Mononuclear cell (primary cell): ENCODE results near the gene DNM3. TPM values are rescaled to one million over a fixed set of nuclear protein-coding genes. Genes with fewer than 3 reads are reported as not detected.

Experiments used
- H3K27me3 ChIP-seq: 2 replicates; pipeline ENCODE4 v1.6.0; 2011; ENCODE audit warnings: low read length, control low read depth; ENCODE audit not compliant: insufficient read depth
- H3K4me1 ChIP-seq: 2 replicates; pipeline ENCODE4 v1.5.1; 2011; ENCODE audit warnings: mild to moderate bottlenecking, low read length, control low read depth; ENCODE audit not compliant: insufficient read depth
- H3K4me3 ChIP-seq: 2 replicates; pipeline ENCODE4 v1.5.1; 2011; ENCODE audit warnings: mild to moderate bottlenecking, low read length, moderate library complexity
- H3K9me3 ChIP-seq: 2 replicates; pipeline ENCODE4 v1.5.1; 2011; ENCODE audit warnings: low read depth, mild to moderate bottlenecking, control low read depth, low read length
- total RNA-seq: library from RNA; depleted of rRNA; stranded (reverse); fragments of >200 nt; gene quantifications from one replicate; pipeline ENCODE4 v1.2.3, GENCODE V29; 2012

DNM3 gene
- total RNA-seq, 1 donor, result 20.5 TPM

DNA sequence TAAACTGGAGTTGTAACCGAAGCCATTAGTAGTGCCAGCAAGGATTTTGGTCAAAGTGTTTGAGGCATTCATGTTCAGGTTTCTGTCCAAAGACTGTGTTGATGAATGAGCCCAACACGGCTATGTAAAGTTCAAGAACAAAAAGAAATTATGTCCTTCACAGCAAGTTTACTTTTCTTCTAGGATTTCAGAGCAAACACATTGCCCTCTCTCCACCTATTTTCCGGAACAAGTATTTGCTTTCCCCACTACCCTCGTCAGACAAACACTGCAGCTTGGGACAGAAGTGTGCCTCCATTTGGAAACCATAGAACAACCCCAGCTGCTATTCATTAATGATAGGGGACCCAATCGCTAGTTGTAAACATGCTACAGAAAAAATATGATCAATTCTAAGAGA, 427.8 kb downstream of the DNM3 start:
- no peaks in the 10 kb centered on the region for H3K4me1 ChIP-seq
- H3K27me3 ChIP-seq, result no peaks in the 10 kb centered on the region
- no peak overlapping the region for H3K4me3 ChIP-seq
- H3K9me3 ChIP-seq, result no peaks in the 10 kb centered on the region

DNA sequence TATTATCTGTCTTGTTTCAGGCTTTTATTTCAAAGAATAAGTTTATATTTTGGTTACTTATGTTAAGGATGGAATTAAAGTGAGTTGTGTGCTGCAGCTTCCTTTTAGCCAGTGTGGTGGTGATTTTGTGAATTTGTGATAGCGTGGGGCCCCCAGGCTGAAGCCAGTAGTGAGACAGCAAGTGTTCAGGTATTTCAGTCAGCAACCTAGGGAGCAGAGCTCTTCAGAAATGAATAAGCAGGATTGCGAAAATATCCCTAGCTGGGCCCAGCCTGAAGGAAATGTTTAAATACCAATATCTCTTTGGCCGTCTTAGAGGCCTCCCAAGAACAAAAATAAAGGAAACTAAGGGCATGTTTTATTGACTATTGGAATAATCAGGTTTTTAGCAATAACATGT, 428.3 kb downstream of the DNM3 start:
- Histone ChIP-seq H3K9me3 (no peaks in the 10 kb centered on the region), H3K4me3 (no peak overlapping the region), H3K4me1 (no peaks in the 10 kb centered on the region), H3K27me3 (no peaks in the 10 kb centered on the region)

DNA sequence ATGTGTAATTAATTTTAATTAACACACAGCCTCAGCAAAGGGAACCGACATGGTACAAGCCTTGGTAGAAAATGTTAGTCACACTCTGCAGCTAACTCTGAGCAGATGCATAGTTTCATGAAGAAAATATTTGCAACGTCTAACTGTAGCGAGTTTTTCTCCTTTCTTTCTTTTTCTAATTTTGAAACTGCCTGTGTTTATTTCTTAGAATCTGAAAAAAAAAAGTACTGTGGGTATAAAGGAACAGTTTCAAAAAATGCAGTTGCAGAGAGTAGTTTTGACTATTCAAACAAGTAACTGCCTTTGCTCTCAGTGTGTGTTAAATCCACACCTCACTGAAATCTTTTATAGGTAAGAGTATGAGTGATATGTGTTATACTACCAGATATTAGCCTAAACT, 429.3 kb downstream of the DNM3 start:
- Histone ChIP-seq H3K4me3 (no peak overlapping the region), H3K27me3 (no peaks in the 10 kb centered on the region), H3K9me3 (no peaks in the 10 kb centered on the region), H3K4me1 (no peaks in the 10 kb centered on the region)

DNA sequence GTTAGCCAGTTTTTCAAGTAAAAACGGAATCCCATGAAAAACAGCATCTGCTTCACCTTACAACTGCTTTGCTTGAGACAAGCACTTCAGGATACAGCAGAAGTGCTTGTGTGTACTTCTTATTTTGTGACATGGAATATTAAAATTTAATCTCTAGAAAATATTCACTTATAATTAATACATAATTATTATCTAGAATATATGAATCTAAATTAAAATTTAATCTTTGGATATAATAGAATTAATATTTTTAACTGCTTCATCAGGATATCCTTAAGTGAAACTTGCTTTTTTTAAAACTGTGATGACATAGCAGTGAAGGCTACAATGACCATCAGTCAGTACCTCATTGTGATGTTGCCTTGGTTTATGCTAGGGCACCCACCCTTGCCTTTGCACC, 430.8 kb downstream of the DNM3 start:
- H3K27me3 ChIP-seq, result no peaks in the 10 kb centered on the region
- no peaks in the 10 kb centered on the region for H3K4me1 ChIP-seq
- H3K9me3 ChIP-seq, result no peaks in the 10 kb centered on the region
- H3K4me3 ChIP-seq, result no peak overlapping the region

DNA sequence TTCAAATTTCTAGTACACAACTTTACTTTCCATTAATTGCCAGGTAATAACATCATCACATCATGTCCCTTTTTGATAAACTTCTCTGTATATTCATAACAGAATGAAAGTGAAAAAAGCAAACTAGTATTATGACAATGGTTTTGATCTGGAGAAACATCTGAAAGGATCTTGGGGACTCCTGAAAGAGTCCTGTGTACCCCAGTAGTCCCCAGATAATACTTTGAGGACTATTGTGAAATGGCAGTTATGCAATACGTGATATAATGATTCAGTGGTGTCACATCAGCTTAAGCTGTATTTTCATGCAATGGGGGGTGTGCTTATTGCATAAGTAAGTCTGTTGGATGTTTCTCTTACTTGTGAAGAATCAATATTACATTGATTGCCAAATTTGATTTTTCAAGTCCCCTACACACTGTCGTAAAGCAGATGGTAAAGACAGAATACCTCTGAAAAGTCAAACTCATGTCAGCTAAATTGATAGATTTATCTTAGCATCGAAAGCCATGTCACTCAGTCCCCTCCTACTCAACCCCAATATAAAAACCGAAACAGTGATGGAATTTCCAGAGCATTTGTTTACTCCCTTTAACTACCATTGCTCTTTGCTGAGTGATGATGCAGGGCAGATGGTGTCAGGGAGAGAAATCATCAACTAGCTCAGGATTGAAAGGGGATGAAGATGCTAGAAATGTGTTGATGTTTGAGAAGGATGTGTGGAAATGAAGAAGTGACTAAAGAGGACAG, 432.5 kb downstream of the DNM3 start:
- no peaks in the 10 kb centered on the region for H3K4me1 ChIP-seq
- no peaks in the 10 kb centered on the region for H3K9me3 ChIP-seq
- H3K27me3 ChIP-seq, result no peaks in the 10 kb centered on the region
- no peak overlapping the region for H3K4me3 ChIP-seq

DNA sequence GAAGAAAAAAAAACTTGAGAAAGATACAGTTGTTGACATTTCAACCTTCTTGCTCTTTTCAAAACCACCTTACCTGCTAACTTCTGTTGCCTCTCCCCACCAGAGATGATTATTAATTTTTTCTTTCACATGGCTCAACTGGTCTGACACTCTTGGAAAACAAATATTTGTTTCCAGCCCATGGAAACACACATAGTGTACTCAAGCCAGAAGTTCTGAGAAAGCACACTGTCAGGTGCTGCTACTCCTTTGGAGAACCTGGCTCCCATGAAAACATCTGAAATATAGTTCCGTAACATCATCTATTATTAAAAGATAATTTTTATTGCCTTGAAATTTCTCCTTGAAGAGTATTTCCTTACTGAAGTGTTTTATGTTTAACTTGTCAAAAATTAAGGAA, 434.2 kb downstream of the DNM3 start:
- H3K4me3 ChIP-seq, result no peak overlapping the region
- no peaks in the 10 kb centered on the region for H3K27me3 ChIP-seq
- no peaks in the 10 kb centered on the region for H3K9me3 ChIP-seq
- no peaks in the 10 kb centered on the region for H3K4me1 ChIP-seq

DNA sequence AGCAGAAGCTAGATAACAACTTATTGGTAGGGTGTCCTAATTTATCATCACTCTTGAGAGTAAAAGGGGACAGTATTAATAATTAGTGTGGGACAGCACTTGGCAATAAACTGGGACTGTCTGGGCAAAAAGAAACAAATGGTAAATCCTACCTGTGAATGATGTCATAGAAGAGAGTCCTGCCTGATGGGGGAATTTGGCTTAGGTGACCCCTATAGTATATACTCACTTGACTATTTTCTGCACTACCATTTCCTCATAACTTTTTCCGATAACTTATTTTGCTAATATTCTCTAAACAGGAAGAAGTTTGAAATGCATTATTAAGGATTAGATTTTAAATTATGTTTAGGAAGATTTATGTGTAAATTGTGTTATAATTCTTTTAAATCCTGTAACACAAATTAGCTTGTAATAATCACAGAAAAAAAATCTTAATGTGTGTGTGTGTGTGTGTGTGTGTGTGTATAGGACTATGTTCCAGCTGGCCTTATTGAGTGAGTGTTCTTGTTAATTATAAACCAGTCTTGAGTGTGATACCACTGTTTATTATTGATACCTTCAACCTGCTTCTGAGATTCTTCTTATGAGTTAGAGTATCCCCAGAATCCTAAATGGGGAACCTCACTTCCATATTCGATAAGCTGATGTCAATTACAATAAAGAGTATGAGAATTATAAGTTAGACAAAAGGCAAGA, 435.0 kb downstream of the DNM3 start:
- no peaks in the 10 kb centered on the region for H3K27me3 ChIP-seq
- no peaks in the 10 kb centered on the region for H3K4me1 ChIP-seq
- no peaks in the 10 kb centered on the region for H3K9me3 ChIP-seq
- no peak overlapping the region for H3K4me3 ChIP-seq

DNA sequence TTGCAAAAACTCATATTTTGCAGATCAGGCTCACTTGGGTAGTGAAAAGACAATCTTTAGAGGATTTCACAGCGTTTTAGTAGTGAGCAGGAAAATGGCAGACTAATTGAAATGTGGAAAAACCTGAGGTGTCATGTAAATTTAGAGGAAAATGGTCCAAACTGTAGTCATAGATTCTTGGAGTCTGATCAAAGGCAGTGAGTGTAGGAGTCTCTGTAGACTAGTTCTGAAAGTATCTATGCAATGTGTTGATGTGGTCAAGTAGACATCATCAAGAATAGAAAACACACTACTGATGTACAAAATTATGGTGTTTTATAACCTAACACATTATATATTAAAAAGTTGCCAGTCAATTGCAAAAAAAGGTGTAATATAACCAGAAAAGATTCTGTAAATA, 436.0 kb downstream of the DNM3 start:
- Histone ChIP-seq H3K4me3 (no peak overlapping the region), H3K9me3 (no peaks in the 10 kb centered on the region), H3K27me3 (no peaks in the 10 kb centered on the region), H3K4me1 (no peaks in the 10 kb centered on the region)

DNA sequence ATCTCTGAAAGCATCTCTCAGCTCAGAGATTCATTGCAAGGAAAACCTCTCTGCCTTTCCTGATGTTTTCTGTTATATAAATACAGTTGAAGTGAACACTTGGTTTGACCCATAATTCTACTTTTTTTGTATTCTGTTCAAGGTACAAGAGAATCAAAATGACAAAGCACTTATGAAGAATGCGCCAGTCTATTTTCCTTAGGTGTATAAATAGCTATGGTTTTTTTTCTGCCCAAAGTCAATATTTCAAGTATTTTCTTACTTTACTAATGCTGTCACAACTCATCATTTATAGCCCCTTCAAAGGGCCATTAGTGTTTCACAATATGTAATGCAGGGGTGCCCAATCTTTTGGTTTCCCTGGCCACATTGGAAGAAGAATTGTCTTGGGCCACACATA, 436.7 kb downstream of the DNM3 start:
- Histone ChIP-seq H3K27me3 (no peaks in the 10 kb centered on the region), H3K4me3 (no peak overlapping the region), H3K9me3 (no peaks in the 10 kb centered on the region)

DNA sequence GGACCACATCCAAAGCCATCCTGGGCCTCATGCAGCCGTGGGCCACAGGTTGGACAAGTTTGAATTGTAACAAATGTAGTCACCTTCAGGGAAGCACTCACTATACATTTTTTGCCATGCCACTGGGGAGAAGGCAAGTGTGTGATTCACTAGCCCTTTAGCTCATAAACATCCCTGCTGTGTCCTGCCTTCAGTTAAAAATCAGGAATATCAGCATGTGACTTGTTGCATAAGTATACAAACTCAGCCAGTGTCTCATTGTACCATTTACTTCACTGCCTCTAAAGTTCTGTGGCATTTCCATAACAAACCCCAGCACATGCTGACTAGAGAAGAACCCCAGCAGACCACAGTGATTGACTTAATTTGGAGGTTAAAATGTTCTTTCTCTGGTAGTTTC, 437.2 kb downstream of the DNM3 start:
- Histone ChIP-seq H3K9me3 (no peaks in the 10 kb centered on the region), H3K4me3 (no peak overlapping the region), H3K4me1 (no peaks in the 10 kb centered on the region), H3K27me3 (no peaks in the 10 kb centered on the region)

More for the DNA sequence above, 436.7 kb downstream of the DNM3 start:
- H3K4me1 ChIP-seq, result no peaks in the 10 kb centered on the region

DNA sequence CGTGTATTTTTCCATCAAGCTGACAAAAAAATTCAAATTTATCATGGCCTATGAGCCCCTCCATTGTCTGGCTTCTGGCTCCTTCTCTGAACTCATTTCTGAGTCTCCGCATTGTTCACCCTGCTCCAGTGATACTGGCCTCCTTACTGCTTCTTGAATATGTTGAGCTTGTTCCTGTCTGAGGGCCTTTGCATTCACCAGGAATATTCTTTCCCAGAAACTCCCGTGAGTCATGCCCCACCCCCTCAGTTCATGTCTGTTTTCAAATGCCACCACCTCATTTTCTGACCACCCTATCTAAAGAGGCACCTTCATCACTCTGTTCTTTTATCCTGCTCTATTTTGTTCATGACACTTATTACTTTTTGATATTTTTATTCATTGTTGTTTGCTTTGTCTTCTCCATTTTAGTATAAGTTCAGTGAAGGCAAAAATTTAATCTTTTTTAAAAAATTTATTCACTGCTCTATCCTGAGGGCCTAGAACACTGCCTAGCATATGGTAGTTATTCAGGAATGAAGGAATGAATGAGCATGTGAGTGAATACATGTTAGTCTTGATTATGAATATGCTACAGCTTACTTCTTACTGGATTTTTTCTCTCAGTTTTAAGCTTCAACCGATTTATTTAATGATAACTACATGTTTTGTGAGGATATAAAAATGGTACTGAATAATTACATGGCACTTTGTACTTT, 438.8 kb downstream of the DNM3 start:
- Histone ChIP-seq H3K27me3 (no peaks in the 10 kb centered on the region), H3K9me3 (no peaks in the 10 kb centered on the region), H3K4me1 (no peaks in the 10 kb centered on the region), H3K4me3 (no peak overlapping the region)

DNA sequence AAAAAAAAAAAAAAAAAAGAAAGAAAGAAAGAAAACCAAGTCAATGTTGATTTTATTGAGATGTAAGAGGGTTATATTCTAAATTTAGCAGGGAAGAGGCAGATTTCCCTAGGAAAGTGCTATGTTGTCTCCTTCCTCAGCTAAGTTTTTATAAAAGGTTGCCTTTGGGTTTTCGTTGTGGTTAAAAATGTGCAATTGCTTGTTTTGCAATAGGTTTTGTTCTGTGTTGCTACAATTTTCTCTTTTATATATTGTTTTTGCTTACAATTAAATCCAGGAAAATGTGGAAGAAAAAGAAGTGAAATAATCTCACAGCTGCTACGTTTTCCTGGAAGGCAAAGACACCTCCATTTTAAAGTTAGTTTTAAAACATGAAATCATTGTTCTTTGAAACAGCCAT, 442.5 kb downstream of the DNM3 start:
- H3K4me3 ChIP-seq, result no peak overlapping the region
- no peaks in the 10 kb centered on the region for H3K9me3 ChIP-seq
- no peaks in the 10 kb centered on the region for H3K4me1 ChIP-seq
- no peaks in the 10 kb centered on the region for H3K27me3 ChIP-seq

DNA sequence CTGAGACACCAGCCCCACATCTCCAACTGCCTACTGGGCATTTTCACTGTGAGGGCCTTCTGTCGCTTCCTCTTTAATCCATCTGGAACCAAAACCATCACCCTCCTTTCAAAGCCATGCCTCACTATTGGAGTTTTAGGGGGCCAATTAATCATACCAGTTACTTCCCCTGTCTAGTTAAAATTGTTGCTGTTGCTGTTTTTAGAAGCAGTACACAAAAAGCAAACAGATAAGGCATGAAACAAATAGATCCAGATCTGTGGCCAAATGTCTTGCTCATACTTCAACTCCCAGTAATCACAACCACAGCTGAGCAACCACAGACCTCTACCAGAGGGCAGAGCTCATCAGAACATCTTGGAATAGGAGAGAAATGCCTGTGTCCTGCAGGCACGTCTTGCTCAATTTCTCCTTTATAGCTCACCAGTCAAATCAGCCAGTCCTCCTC, 445.4 kb downstream of the DNM3 start:
- no peaks in the 10 kb centered on the region for H3K9me3 ChIP-seq
- no peaks in the 10 kb centered on the region for H3K27me3 ChIP-seq
- no peak overlapping the region for H3K4me3 ChIP-seq
- no peaks in the 10 kb centered on the region for H3K4me1 ChIP-seq

DNA sequence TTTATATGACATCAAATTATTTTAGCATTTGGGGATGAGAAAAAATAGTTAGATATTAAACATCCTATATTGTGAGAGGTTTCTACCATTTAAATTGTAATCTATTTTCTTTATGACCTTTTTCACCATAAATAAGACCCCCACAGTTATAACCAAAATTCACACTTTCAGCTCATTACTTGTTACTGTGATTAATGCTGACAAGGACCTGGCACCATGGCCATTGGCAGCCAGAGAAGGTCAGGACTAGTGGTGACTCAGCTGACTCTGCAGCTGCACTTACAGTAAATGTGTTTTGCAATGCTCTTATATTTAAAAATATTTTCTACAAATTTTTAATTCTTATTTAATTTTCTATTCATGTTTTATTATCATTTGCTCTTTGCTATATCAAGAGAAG, 445.9 kb downstream of the DNM3 start:
- no peaks in the 10 kb centered on the region for H3K27me3 ChIP-seq
- no peaks in the 10 kb centered on the region for H3K4me1 ChIP-seq
- H3K4me3 ChIP-seq, result no peak overlapping the region
- H3K9me3 ChIP-seq, result no peaks in the 10 kb centered on the region

DNA sequence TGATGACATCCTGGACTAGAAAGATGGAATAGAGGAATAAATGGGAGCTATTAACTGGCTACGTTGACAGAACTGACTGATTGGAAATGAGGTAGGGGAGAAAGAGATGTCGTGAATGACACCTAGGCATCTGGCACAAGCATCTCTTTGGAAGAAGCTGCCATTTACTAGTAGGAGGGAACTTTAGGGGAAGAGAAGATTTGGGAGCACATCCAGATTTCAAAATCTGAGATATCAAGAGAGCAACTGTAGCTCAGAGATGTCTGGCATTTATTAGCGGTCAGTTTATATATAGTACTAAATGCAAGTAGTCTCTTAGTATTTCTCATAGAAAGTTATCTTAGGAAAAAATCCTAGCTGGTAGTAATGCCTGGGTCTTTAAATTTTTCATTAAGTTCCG, 447.3 kb downstream of the DNM3 start:
- H3K9me3 ChIP-seq, result no peaks in the 10 kb centered on the region

More for the DNA sequence above, 447.3 kb downstream of the DNM3 start:
- Histone ChIP-seq H3K27me3 (no peaks in the 10 kb centered on the region), H3K4me3 (no peak overlapping the region), H3K4me1 (no peaks in the 10 kb centered on the region)
